GM12872 (cell line): ENCODE measurements around the gene MXI1.

Experiments
- CTCF ChIP-seq: IDR thresholded peaks from 3 replicates; pipeline ENCODE4 v1.5.1; 2011; ENCODE audit warnings: low read depth, mild to moderate bottlenecking, low read length, moderate library complexity; ENCODE audit not compliant: insufficient read depth

Gene MXI1

GRCh38 chr10:110239892-110240291, 32.5 kb downstream of the MXI1 start:
- no peak for TF ChIP-seq CTCF

- no peak for TF ChIP-seq CTCF
Observed at GRCh38 chr10:110241407-110241806, 34.0 kb downstream of the MXI1 start.

- no peak for TF ChIP-seq CTCF
Observed at GRCh38 chr10:110241841-110242240, 34.4 kb downstream of the MXI1 start.

DNA sequence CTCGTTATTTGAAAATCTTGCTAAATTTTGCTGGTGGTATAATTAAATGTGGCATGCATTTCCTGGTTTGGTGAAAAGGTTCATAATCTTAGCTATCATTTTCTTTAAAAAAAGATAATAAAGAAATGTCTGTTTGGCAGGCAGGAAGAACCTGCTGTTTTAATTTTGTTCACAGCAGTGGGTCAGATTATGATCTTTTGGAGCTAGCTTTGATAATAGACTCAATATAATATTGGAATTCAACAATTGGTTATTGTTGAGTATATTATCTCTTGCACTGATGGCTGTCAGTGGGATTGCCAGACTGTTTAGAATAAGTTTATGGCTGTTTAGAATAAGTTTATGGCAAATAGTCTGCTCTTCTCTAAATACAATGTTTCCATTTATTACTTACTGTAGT, 35.1 kb downstream of the MXI1 start:
- no peak for TF ChIP-seq CTCF

- TF ChIP-seq CTCF, result no peak
Observed at GRCh38 chr10:110244550-110244949, 37.1 kb downstream of the MXI1 start.

- no peak for TF ChIP-seq CTCF
Observed at GRCh38 chr10:110252151-110252550, 44.7 kb downstream of the MXI1 start.

GRCh38 chr10:110254467-110254866, 47.1 kb downstream of the MXI1 start:
- no peak for TF ChIP-seq CTCF

DNA sequence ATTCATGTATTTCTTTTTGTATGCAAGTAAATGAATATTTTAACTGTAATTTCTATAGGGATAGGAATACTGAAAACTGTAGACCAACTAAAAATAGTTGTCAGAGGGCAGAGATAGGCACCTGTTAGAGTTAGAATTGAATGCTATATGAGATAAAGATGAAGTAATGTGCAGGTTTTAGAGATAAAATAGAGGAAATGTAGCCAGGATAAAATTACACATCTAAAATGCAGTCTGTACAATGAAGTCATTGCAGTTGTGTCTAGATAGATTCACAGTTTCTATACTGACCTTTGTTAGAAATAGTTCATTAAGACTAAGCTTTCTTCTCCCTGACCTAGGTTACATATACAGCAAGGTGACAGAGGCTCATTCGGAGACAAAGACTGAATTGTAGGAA, 51.1 kb downstream of the MXI1 start:
- no peak for TF ChIP-seq CTCF
